ENCODE measurements around the gene SMIM41. TPM values are rescaled to one million over a fixed set of nuclear protein-coding genes. Genes with fewer than 3 reads are reported as not detected.
"Not testable (repeated sequence)": the region's sequence is repeated elsewhere in the genome, so short reads cannot be mapped to it uniquely, and the experiment has no call there.

SMIM41 gene
- total and polyA plus RNA-seq, 2 donors (not counting 1 experiment from before 2014, with no cell fraction given), result 2.0 to 4.8 TPM

DNA sequence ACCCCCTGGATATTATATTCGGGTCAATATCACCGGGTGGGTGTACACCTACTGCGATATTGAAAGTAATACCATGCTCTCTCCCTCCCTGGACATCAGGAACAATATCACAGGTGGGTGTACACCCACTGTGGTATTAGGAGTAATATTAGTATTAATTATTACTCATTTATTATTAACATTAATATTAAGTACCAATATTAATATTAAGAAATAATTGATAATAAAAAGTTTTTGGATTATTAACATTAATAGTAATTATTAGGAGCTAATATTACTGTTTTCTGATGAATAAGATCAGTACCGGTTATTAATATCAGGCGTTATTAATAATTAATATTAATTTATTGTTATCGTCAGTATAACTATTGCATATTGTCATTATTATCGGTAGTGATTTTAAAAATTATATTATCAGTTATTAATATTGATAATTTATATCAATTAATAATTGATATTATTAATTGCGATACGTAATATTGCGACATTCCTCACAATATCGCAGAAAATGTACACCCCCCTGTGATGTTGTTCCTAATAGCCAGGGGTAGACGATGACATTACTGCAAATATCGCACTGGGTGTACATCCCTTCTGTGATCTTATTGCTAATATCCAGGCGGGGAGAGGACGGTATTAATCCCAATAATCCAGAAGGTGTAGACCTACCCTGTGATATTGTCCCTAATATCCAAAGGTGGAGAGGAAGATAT lies 17.0 kb downstream of the SMIM41 start:
- no peaks in the 10 kb centered on the region for H3K36me3 ChIP-seq (ENCODE audit: control insufficient read depth, insufficient read depth, low read length)
- H4K20me1 ChIP-seq (ENCODE audit: control insufficient read depth, extremely low read depth, insufficient read depth, low read length), result no peaks in the 10 kb centered on the region
- H3K27me3 ChIP-seq (ENCODE audit: control insufficient read depth, insufficient read depth, low read length), result no peaks in the 10 kb centered on the region
- no peak overlapping the region for H3K4me2 ChIP-seq (ENCODE audit: extremely low read depth, insufficient read depth, low read length)
- no peak overlapping the region for H3K4me3 ChIP-seq (replicated peaks in 1 of 4; ENCODE audit: control extremely low read depth in 1 of 4, insufficient read depth in 1 of 4, low read depth in 3 of 4, low read length in 4 of 4)
- no peak overlapping the region for H3K9ac ChIP-seq (ENCODE audit: insufficient read depth, low read length)
- no peak for DNase-seq (ENCODE audit: low read depth in 2 of 2)
- no peak overlapping the region for H2AFZ ChIP-seq (ENCODE audit: low read length)
- no peak overlapping the region for H3K27ac ChIP-seq (ENCODE audit: insufficient read depth, low read length)
- TF ChIP-seq CTCF (conservative IDR thresholded peaks at IDR 0.05 in 1 of 2, IDR thresholded peaks at IDR 0.05 in 1 of 2; ENCODE audit: low read depth in 1 of 2, low read length in 2 of 2) (no peak), EZH2 (IDR thresholded peaks at IDR 0.05; ENCODE audit: low read length, missing control alignments) (no peak)
- H3K4me1 ChIP-seq (ENCODE audit: control insufficient read depth, extremely low read depth, insufficient read depth, low read length), result no peaks in the 10 kb centered on the region
- no peaks in the 10 kb centered on the region for H3K9me3 ChIP-seq (ENCODE audit: control insufficient read depth, insufficient read depth, low read depth, low read length)
- no peaks in the 10 kb centered on the region for H3K79me2 ChIP-seq (ENCODE audit: control insufficient read depth, insufficient read depth, low read length)

GRCh38 chr12:52097045-52097666 lies 17.7 kb downstream of the SMIM41 start:
- H2AFZ ChIP-seq (ENCODE audit: low read length), result no peak overlapping the region
- TF ChIP-seq EZH2 (IDR thresholded peaks at IDR 0.05; ENCODE audit: low read length, missing control alignments) (no peak), CTCF (conservative IDR thresholded peaks at IDR 0.05 in 1 of 2, IDR thresholded peaks at IDR 0.05 in 1 of 2; ENCODE audit: low read depth in 1 of 2, low read length in 2 of 2) (no peak)

GRCh38 chr12:52104431-52105089 lies 25.1 kb downstream of the SMIM41 start:
- DNase-seq (ENCODE audit: low read depth in 2 of 2); H3K4me1 ChIP-seq (ENCODE audit: control insufficient read depth, extremely low read depth, insufficient read depth, low read length); H2AFZ ChIP-seq (ENCODE audit: low read length); H3K9ac ChIP-seq (ENCODE audit: insufficient read depth, low read length); H3K36me3 ChIP-seq (ENCODE audit: control insufficient read depth, insufficient read depth, low read length); H3K27ac ChIP-seq (ENCODE audit: insufficient read depth, low read length); H3K4me3 ChIP-seq (replicated peaks in 1 of 4; ENCODE audit: control extremely low read depth in 1 of 4, insufficient read depth in 1 of 4, low read depth in 3 of 4, low read length in 4 of 4); H4K20me1 ChIP-seq (ENCODE audit: control insufficient read depth, extremely low read depth, insufficient read depth, low read length); H3K79me2 ChIP-seq (ENCODE audit: control insufficient read depth, insufficient read depth, low read length); H3K4me2 ChIP-seq (ENCODE audit: extremely low read depth, insufficient read depth, low read length); H3K27me3 ChIP-seq (ENCODE audit: control insufficient read depth, insufficient read depth, low read length); H3K9me3 ChIP-seq (ENCODE audit: control insufficient read depth, insufficient read depth, low read depth, low read length): not testable (repeated sequence)

More at GRCh38 chr12:52097045-52097666, 17.7 kb downstream of the SMIM41 start:
- Histone ChIP-seq H3K9me3 (ENCODE audit: control insufficient read depth, insufficient read depth, low read depth, low read length) (no peaks in the 10 kb centered on the region), H4K20me1 (ENCODE audit: control insufficient read depth, extremely low read depth, insufficient read depth, low read length) (no peaks in the 10 kb centered on the region), H3K27ac (ENCODE audit: insufficient read depth, low read length) (no peak overlapping the region), H3K4me2 (ENCODE audit: extremely low read depth, insufficient read depth, low read length) (no peak overlapping the region), H3K4me3 (replicated peaks in 1 of 4; ENCODE audit: control extremely low read depth in 1 of 4, insufficient read depth in 1 of 4, low read depth in 3 of 4, low read length in 4 of 4) (no peak overlapping the region), H3K27me3 (ENCODE audit: control insufficient read depth, insufficient read depth, low read length) (no peaks in the 10 kb centered on the region), H3K9ac (ENCODE audit: insufficient read depth, low read length) (no peak overlapping the region), H3K4me1 (ENCODE audit: control insufficient read depth, extremely low read depth, insufficient read depth, low read length) (no peaks in the 10 kb centered on the region), H3K36me3 (ENCODE audit: control insufficient read depth, insufficient read depth, low read length) (no peaks in the 10 kb centered on the region), H3K79me2 (ENCODE audit: control insufficient read depth, insufficient read depth, low read length) (no peaks in the 10 kb centered on the region)
- DNase-seq (ENCODE audit: low read depth in 2 of 2), result no peak

DNA sequence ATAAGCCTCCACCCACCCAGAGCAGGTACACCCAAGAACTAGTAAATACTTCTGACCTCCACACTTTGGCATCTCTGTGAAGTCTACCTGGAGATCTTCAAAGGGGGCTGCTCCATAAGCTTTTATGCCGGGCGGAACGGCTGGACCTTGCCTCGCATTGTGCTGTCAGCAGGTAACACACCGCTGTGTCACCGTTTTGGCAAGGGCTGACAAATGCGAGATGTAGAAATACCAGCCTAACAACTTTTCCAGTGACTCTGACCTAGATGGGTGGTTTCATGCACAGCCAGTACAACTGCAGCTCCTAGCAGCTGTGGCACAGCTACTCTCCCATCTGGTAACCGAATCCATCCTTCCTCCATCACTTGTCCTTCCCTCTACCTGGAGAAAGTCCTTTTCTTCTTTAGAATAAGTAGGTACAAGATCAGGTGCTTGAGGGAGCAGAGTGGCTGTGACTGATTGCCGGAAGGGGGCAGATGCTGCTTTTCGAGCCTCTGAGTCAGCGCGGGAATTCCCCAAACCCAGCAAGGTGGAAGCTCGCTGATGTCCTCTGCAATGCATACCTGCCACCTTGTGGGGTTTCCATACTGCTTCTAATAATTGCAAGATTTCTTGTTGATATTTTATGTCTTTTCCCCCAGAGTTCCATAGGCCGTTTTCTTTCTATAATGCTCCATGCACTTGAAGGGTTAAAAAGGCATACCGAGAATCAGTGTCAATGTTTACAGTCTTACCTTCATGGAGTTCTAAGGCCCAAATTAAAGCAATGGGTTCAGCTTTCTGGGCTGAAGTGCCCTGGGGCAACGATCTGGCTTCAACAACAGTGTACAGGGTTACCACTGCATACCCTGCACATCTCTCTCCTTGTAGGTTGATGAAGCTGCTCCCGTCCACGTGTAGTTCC lies 37.0 kb downstream of the SMIM41 start:
- H4K20me1 ChIP-seq (ENCODE audit: control insufficient read depth, extremely low read depth, insufficient read depth, low read length); DNase-seq (ENCODE audit: low read depth in 2 of 2); H3K9ac ChIP-seq (ENCODE audit: insufficient read depth, low read length); H2AFZ ChIP-seq (ENCODE audit: low read length); H3K36me3 ChIP-seq (ENCODE audit: control insufficient read depth, insufficient read depth, low read length); H3K4me3 ChIP-seq (replicated peaks in 1 of 4; ENCODE audit: control extremely low read depth in 1 of 4, insufficient read depth in 1 of 4, low read depth in 3 of 4, low read length in 4 of 4); H3K4me2 ChIP-seq (ENCODE audit: extremely low read depth, insufficient read depth, low read length); H3K9me3 ChIP-seq (ENCODE audit: control insufficient read depth, insufficient read depth, low read depth, low read length); H3K27ac ChIP-seq (ENCODE audit: insufficient read depth, low read length); H3K27me3 ChIP-seq (ENCODE audit: control insufficient read depth, insufficient read depth, low read length); H3K79me2 ChIP-seq (ENCODE audit: control insufficient read depth, insufficient read depth, low read length); H3K4me1 ChIP-seq (ENCODE audit: control insufficient read depth, extremely low read depth, insufficient read depth, low read length): not testable (repeated sequence)
